Midbrain (tissue), 1 donor: ENCODE data around the gene OR5I1.
"Not testable (repeated sequence)": the region's sequence is repeated elsewhere in the genome, so short reads cannot be mapped to it uniquely, and the experiment has no call there.

Source experiments
- DNase-seq: peaks from one replicate; lab custom pipeline; 2025; lab: John Stamatoyannopoulos, UW

Gene OR5I1

DNA sequence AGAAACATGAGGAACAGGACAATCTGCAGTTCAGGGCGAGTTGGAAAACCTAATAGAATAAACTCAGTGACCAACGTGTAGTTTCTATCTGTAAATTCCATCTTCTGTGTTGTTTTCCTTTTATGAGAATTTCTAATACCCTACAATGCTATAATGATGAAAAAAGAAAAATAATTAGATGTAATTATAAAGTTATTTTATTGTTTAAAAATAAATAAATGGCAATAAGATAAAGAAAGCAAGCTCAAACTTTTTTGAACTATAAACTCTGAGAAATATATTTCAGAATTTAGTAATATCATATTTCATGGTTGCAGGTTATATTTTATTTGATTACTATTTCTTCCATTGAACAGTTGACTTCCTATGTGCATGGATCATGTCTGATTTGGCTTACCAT, at the start of gene OR5I1:
OR5I1 (minus strand) TSS at position 101 of the 400 bp plus-strand sequence; CDS start at position 101, 0 bp downstream.
- no peak for DNase-seq

DNA sequence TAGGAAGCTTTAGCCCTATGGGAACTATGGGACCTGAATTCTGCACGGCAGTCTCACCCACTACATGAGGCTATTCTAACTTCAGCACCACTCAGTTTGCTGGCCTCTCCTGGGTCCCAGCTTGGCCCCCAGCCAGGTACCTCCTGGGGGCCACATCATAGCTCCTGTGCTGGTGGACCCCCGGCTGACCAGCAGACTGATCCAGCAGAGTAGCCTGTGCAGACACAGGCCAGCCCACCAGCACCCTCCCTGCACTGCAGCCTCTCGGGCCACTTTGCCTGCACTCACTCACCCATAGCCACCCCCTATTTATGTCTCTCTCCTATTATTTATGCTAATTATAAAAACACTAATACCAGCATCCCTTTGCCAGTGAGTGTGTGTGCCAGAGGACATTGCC, 34.7 kb upstream of the OR5I1 start:
- no peak for DNase-seq

DNA sequence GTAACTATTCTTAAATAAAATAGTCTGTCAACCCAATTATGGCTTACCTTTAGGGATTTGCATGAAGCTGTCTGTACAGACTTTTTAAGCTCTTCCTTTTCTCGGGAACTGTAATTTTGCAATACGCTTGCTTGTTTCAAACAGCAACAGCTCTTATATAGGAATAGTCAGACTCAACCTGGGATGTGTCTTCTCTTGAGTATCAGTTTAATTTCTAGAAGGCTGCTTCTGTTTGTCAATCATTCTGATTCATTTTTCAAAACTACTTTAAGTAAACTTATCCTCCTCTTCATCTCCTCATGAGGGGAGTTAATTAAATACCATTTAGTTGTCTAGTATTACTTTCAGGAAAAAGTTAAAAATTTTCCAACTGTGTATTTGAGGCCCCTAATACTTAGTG, 33.6 kb upstream of the OR5I1 start, which contains the start of gene OR10AG1:
OR10AG1 (minus strand) TSS at position 101 of the 400 bp plus-strand sequence; CDS start at position 63, 38 bp downstream.
- DNase-seq, result no peak

DNA sequence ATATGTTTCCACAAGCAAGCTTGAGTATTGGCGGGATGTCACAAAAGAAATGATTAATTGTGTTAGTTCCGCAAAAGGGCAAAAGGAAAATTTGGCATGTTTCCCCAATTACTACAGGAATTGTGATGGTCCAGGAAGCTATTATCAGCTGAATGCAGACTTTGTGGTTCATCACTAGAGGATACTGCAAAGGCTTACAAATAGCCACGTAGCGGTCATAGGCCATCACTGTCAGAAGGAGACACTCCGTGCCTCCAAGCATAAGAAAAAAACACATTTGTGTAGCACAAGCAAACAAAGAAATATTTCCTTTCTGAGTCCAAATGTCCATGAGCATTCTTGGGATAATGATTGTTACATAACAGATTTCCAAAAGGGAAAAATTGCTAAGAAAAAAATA, 31.7 kb upstream of the OR5I1 start:
- no peak for DNase-seq

DNA sequence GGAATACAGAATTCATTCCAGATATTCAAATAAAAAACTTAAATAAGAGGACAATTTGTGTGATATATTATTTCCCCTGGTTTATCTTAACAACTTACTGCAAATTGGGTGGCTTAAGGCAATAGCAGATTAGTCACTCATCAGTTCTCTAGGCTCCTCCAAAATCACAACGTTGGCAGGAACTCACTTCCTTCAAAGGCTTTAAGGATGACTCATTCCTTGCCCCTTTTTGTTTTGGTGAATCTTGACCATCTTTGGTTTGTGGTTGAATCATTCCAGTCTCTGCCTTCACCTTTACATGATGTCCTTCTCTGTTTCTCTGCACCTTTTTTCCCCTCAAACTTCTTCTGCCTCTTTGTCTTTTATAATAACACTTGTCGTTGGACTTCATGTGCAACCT, 30.2 kb upstream of the OR5I1 start:
- DNase-seq, result no peak

DNA sequence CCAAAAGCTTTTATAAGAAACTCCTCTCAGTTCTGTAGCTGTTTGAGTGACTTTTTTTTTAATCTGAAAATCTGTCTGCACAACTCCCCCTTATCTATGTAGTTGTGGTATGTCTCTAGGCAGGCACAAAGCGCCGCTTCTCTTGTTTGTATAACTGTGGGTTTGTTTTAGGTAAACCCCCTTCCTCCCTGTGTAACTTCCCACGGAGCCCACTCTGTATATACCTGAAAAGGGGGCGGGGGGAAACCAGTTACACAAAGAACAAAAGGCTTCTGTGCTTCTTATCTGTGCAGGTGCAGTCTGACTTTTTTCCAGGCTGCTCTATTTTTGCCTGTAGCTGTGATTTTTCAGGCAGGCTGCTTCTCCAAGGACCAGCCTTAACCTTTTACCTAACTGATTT, 20.3 kb upstream of the OR5I1 start:
- no peak for DNase-seq

DNA sequence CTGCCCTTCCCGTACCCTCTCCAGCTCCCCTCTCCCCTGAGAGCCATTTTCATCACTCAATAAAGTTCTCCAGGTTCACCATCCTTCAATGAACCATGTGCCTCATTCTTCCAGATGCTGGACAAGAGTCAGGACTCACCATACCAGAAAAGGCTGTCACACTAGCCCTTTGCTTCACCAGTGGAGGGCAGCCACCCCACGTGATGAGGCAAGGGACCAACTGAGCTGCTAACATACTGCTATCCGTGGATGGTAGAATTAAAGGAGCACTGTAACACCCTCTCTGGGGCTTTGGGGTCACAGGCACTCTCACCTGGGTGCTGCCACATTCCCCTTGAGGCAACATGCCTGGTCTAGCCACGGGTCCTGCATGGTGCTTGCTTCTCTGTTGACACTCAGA, 13.1 kb upstream of the OR5I1 start:
- no peak for DNase-seq

DNA sequence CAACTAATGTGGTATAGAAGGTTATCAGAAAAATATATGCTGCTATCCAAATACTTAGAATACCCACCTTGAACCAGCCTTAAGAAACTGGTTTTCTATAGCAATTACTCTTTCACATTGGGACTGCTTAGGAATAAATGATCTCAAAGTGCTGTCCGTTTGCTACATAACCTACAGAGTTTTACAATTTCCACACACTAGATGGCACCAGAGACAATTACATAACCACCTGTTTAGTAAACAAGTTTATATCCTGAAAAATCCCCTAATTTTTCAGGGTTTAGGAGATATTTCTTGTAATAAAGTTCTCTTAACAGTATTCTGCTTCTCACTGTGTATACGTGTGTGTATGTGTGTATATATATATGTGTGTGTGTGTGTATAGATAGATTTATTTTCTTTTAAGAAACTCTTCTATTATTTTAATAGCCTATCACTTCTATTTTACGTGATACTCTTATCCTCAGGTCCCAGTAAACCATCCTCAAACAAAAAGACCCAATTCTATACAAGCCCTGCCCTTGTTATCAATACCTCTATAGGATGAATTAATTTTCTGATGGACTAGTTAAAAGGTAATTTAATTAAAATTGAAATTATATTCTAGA, 6.7 kb upstream of the OR5I1 start:
- DNase-seq, result peak; percentile 62

DNA sequence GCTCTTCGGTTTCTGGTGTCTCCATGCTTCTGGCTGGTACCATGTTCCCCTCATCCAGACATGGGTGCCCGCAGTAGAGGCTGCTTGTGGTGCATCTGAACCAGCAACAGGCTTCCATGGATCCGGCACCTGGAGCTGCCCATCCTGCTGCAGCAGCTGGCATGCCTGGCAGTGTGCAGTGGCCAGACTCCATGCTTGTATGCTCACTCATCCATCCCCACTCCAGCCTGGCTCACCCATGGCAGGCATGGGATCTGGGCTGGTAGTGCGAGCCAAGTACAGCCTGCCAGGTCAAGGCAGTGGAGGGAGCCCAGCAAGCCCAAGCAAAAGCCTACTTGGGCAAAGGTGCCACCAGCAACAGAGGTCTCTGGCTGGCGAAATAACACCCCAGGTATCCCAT, 15.7 kb downstream of the OR5I1 start:
- DNase-seq, result no peak

DNA sequence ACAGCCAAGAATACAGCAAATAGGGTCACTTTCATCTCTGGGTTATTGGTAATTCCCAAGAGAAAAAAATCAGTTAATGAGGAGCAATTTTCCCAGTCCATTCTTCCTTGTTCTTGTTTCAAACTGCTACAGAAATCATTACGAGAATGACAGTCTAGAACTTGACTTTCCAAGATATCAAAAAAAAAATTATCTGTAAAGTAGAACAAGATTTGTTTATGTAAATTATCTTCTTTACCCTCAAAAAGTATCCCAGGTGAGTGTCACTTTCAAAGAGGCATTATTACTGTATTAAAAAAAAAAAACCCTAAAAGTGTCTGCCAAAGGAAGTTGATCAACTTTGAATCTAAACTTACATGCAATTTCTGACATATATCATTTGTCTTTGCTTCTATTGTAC, 21.7 kb downstream of the OR5I1 start, which contains the start of gene OR5W2:
OR5W2 (minus strand) TSS at position 101 of the 400 bp plus-strand sequence; CDS start at position 101, 0 bp downstream.
- DNase-seq, result no peak

DNA sequence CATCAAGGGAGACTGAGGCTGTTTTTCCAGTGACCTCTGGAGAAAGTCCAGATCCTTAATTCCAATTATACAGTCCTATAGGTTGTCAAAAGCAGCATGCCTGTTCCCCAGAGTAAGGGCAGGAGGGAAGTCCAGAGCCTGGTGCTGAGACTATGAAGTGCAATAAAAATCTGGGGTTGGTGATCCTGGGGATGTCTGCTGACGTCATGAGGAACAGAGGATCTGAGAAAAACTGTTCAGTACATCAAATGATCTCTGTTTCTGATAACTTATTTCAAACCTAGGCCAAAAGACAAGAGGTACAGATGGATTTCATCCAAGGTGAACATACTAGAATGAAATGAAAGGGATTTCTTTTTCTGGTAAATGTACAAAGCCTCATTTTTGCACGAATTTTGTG, 33.9 kb downstream of the OR5I1 start:
- no peak for DNase-seq

DNA sequence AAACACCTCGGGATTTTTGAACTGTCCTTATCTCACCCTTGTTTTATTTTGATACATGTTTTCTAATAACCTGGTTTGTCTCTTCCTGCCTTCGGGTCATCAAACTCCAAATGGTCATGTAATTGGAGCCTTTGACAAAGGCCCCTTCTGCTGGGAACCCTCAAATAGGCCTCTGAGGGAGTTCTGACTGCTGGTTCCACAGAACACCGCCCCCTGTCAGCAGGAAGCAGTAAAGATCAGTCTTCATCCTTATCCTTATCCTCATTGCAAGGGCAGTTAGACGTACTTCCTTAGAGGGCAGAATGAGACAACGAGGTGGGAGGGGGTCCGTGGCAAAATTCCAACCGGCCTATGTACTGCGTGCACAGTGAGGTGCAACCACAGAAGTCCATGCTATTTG, 41.0 kb downstream of the OR5I1 start:
- no peak for DNase-seq

DNA sequence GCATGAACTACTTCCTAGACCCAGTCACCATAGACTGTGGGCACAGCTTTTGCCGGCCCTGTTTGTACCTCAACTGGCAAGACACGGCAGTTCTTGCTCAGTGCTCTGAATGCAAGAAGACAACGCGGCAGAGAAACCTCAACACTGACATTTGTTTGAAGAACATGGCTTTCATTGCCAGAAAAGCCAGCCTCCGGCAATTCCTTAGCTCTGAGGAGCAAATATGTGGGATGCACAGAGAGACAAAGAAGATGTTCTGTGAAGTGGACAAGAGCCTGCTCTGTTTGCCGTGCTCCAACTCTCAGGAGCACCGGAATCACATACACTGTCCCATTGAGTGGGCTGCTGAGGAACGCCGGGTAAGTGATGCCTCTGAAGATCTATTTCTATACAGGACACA, 50.7 kb downstream of the OR5I1 start:
- not testable (repeated sequence) for DNase-seq
